Measurements from ENCODE around the gene RNF19B. TPM values are rescaled to one million over a fixed set of nuclear protein-coding genes. Genes with fewer than 3 reads are reported as not detected.
A peak's percentile ranks its signal among the peaks of the same experiment; 100 is the strongest.

Gene RNF19B
- total RNA-seq, 1 donor from 2014 or later = 14.3 TPM

- DNase-seq (no peak), ATAC-seq (ENCODE audit: poor library complexity) (no peak)
- intact Hi-C loops (cut with DNase I) = no loop called here
These were observed 68.2 kb downstream of the RNF19B start for GRCh38 chr1:32896451-32896850.

GRCh38 chr1:32895325-32896215, 69.0 kb downstream of the RNF19B start:
- no peak for ATAC-seq (ENCODE audit: poor library complexity)
- DNase-seq = no peak
- intact Hi-C loops (cut with DNase I) = no loop called here

GRCh38 chr1:32894681-32895080, 69.9 kb downstream of the RNF19B start:
- intact Hi-C loops (cut with DNase I) = no loop called here
- ATAC-seq (ENCODE audit: poor library complexity) (no peak), DNase-seq (no peak)

- ATAC-seq (ENCODE audit: poor library complexity) (peak; percentile 9), DNase-seq (no peak)
- intact Hi-C loops (cut with DNase I) = no loop called here
These were observed 70.5 kb downstream of the RNF19B start for GRCh38 chr1:32894019-32894600.

- intact Hi-C loops (cut with DNase I) = no loop called here
- DNase-seq (no peak), ATAC-seq (ENCODE audit: poor library complexity) (peak; percentile 62)
These were observed 71.2 kb downstream of the RNF19B start for GRCh38 chr1:32893198-32894018.

- intact Hi-C loops (cut with DNase I) = no loop called here
- ATAC-seq (ENCODE audit: poor library complexity) (peak; percentile 19), DNase-seq (no peak)
These were observed 72.0 kb downstream of the RNF19B start for GRCh38 chr1:32892368-32893197.

- ATAC-seq (ENCODE audit: poor library complexity) (no peak), DNase-seq (no peak)
- intact Hi-C loops (cut with DNase I) = no loop called here
These were observed 73.0 kb downstream of the RNF19B start for GRCh38 chr1:32891630-32892029.

GRCh38 chr1:32891241-32891570, 73.4 kb downstream of the RNF19B start:
- DNase-seq = no peak
- intact Hi-C loops (cut with DNase I) = no loop called here
- ATAC-seq (ENCODE audit: poor library complexity) = no peak

- no peak for ATAC-seq (ENCODE audit: poor library complexity)
- no peak for DNase-seq
- intact Hi-C loops (cut with DNase I) = no loop called here
These were observed 73.9 kb downstream of the RNF19B start for GRCh38 chr1:32890516-32891240.

GRCh38 chr1:32889731-32890278, 74.8 kb downstream of the RNF19B start:
- no peak for ATAC-seq (ENCODE audit: poor library complexity)
- intact Hi-C loops (cut with DNase I) = no loop called here
- no peak for DNase-seq

- no peak for ATAC-seq (ENCODE audit: poor library complexity)
- no peak for DNase-seq
- intact Hi-C loops (cut with DNase I) = no loop called here
These were observed 75.8 kb downstream of the RNF19B start for GRCh38 chr1:32888677-32889420.

- ATAC-seq (ENCODE audit: poor library complexity) (no peak), DNase-seq (no peak)
- intact Hi-C loops (cut with DNase I) = no loop called here
These were observed 76.5 kb downstream of the RNF19B start for GRCh38 chr1:32888134-32888533.

GRCh38 chr1:32887623-32888022, 77.0 kb downstream of the RNF19B start:
- intact Hi-C loops (cut with DNase I) = no loop called here
- DNase-seq (no peak), ATAC-seq (ENCODE audit: poor library complexity) (no peak)

- no peak for ATAC-seq (ENCODE audit: poor library complexity)
These were observed 77.7 kb downstream of the RNF19B start for GRCh38 chr1:32886828-32887414.

More at GRCh38 chr1:32886828-32887414, 77.7 kb downstream of the RNF19B start:
- no peak for DNase-seq
- intact Hi-C loops (cut with DNase I) = no loop called here

Measured in Right ventricle myocardium superior (tissue), 1 donor.